Measurements from ENCODE around the gene FBLN2.

Gene FBLN2

DNA sequence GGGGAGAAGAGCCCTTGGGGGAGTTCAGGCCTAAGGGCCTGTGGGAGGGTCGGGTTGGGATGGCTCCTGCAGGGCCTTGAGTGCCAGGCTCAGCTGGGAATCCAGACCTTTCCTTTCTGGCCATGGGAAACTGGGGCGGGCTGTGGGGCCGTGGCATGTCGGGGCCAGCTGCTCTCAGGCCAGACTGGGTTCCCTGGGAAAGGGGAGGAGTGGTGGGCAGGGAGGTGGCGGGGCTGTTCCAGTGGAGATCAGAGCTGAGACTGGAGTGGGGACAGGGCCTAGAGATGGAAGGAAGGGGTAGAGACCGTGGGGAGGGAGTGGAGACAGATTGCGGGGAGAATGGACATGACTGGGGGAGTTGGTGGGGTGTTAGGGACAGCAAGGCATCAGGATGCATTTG lies 20.3 kb downstream of the FBLN2 start:
- no peak for DNase-seq

DNA sequence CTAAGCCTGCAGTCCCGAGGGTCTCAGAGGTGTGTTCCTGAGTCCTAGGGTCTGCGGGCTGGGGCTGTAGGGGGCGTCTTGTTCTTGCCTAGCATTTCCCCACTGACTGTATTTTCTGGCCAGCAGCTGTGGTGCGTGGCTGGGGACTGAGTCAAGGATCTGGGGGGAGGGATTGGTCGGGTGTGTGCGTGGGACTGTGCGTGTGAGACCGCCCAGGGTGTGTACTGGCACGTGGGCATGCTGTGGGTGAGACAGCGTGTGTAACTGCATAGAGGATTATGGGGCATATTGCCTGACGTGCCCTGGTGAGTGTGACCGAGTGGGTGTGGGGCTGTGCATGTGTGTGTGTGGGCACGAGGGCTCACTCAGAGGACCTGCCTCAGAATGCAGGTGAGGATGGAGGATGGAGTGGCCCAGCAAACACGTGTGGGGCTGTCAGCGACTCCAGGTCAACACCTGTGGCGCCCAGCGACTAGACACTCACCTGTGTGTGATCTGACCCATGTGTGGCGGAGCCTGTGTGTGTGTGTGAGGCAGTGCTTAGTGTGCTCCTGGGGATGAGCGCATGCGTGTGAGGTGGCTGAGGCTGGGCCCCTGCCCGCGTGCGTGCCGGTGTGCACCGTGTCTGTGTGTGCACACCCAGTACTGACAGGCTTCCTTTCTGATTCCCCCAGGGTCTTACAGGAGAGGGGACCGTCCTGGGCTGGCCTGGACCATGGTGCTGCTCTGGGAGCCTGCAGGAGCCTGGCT lies 20.9 kb downstream of the FBLN2 start:
- no peak for DNase-seq

DNA sequence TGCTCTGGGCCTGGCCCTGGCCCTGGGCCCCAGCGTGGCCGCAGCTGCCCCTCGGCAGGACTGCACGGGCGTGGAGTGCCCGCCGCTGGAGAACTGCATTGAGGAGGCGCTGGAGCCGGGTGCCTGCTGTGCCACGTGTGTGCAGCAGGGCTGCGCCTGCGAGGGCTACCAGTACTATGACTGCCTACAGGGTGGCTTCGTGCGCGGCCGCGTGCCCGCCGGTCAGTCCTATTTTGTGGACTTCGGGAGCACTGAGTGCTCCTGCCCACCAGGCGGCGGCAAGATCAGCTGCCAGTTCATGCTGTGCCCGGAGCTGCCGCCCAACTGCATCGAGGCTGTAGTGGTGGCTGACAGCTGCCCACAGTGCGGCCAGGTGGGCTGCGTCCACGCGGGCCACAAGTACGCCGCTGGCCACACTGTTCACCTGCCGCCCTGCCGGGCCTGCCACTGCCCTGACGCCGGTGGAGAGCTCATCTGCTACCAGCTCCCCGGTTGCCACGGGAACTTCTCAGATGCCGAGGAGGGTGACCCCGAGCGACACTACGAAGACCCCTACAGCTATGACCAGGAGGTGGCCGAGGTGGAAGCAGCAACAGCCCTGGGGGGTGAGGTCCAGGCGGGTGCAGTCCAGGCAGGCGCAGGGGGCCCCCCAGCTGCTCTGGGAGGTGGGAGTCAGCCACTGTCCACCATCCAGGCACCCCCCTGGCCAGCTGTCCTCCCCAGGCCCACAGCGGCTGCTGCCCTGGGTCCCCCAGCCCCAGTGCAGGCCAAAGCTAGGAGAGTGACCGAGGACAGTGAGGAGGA lies 21.7 kb downstream of the FBLN2 start:
- DNase-seq = no peak

DNA sequence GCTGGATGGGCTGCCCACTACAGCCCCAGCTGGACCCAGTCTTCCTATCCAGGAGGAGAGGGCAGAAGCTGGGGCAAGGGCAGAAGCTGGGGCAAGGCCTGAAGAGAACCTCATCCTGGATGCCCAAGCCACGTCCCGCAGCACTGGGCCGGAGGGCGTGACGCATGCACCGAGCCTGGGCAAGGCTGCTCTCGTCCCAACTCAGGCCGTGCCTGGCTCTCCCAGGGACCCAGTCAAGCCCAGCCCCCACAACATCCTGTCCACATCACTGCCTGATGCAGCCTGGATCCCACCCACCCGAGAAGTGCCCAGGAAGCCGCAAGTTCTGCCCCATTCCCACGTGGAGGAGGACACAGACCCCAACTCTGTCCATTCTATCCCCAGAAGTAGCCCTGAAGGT lies 22.3 kb downstream of the FBLN2 start:
- DNase-seq = no peak

DNA sequence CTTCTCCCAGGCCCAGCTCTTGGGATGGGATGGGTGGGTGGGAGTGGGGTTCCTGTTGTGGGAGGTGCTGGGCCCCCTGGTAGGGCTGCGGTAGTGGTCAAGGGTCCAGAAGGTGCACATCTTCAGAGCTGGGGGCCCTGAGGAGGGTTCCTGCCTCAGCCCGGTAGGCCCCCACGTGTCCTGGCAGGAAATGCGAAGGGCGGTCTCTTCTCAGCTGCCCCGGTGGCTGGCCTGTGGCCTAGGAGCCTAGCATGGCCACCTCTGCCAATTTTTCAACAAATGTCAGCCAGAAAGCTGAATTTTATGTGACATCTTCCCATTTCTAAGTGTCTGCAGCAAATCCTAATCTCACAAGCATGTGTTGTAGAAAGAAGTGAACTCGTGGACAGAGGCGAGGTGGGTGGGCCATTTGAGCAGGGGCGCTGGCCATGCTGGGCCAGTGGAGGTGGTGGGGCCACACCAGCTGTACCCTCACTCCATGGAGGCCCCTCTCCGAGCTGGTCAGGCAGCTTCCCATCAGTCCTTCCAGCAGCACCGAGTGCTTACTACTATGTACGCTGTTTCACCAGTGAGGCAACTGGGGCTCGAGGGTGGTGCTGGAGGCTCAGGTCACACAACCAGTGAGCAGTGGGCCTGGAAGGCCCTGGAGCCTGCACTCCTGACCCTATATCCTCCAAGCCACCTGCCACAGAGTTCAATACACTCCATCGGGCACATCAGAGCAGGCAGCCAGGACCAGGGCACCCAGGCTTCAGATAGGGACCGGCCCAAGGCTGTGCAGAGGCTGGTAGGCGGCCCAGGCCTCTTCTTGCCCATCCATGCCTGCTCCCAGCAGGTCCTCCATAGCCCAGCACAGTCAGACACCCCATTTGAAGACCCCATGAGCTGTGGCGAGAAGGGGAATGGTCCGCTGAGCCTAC lies 23.2 kb downstream of the FBLN2 start:
- no peak for DNase-seq

- no peak for DNase-seq
These were observed 24.1 kb downstream of the FBLN2 start for GRCh38 chr3:13572926-13573623.

GRCh38 chr3:13574083-13574797 lies 25.3 kb downstream of the FBLN2 start:
- no peak for DNase-seq

- no peak for DNase-seq
These were observed 26.0 kb downstream of the FBLN2 start for GRCh38 chr3:13574798-13575451.

DNA sequence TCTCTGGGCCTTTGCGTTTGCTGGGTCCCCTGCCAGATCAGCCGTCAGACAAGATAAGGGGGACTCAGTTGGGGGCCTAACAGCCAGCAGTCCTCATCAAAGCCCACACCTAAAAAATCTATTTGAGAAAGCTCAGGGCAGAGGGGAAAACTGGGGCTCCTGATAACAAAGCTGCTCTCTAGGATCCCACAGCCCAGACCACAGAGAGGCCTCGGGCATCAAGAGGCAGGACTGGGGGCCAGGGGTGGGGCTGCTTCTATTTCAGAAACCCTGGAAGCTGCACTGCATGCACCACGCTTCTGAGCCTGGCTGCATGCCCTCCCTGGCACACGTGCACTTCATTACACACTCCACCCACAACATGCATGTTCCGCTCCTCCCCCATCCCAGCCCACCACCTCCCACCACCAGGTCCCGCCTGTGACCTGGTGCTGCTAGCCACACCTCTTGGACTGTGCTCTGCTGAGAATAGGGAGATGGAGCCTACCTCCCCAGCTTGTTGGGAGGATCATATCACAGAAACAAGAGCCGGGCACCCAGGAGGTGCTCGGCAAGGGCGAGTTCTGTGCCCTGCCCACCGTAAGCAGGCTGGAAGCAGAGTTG lies 26.6 kb downstream of the FBLN2 start:
- no peak for DNase-seq

GRCh38 chr3:13577181-13578121 lies 28.5 kb downstream of the FBLN2 start:
- no peak for DNase-seq

DNA sequence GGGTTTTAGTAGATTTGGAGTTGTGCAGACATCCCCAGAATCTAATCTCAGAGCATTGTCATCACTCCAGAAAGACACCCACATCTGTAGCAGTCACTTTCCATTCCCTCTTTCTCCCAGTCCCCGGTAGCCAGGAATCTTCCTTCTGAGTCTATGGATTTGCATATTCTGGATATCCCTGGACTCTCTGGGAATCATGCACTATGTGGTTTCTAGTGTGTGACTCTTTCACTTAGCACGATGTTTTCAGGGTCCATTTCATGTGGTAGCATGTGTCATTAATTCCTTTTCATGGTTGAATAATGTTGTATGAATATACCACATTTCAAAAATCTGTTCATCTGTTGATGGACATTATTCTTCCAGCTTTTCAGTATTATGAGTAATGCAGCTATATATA lies 29.3 kb downstream of the FBLN2 start:
- no peak for DNase-seq

DNA sequence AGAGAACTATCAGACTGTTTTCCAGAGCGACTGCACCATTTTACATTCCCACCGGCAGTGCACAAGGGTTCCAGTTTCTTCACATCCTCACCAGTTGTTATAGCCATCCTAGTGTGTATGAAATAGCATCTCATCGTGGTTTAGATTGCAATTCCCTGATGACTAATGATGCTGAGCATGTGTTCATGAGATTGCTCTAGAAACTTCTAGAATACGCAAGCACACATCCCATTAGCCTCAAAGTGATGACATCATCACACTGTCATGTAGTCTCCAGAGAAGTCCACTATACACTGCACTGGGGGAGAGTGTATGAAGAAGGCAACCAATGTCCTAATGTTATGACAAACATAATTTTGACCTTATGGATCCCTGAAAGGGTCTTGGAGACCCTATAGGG lies 30.1 kb downstream of the FBLN2 start:
- DNase-seq = no peak

DNA sequence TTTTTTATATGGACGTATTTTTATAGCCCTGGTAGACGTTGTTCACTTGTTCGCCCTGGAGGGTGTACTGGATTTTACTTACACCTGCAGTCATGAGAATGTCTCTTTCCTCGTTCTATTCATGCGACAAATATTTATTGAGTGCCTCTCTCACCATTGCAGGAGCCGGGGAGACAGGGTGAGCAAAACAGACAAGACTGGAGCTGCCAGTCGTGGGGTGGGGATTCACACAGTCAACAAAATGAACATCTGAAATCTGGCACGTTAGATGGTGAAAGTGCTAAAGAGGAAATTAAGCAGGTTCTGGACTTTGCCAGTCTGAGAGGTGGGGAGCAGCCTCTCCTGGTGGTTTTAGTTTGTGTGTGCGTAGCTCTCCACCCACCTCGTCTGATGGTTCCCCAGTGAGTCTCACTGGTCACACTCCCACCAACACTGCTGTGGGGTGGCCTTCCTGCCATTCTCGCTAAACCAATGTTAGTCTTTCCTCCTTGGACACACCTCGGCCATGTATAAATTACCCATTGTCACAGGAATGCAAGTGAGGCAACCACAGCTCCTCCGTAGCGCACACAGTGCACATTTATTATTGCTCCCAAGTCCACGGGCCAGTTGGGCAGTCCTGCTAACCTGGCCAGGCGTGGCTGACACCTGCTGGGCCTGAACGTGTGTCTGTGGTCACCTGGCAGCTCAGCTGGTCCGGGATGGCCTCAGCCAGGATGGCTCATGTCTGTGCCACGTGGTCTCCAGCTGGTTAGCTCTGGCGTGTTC lies 31.5 kb downstream of the FBLN2 start:
- DNase-seq = no peak

DNA sequence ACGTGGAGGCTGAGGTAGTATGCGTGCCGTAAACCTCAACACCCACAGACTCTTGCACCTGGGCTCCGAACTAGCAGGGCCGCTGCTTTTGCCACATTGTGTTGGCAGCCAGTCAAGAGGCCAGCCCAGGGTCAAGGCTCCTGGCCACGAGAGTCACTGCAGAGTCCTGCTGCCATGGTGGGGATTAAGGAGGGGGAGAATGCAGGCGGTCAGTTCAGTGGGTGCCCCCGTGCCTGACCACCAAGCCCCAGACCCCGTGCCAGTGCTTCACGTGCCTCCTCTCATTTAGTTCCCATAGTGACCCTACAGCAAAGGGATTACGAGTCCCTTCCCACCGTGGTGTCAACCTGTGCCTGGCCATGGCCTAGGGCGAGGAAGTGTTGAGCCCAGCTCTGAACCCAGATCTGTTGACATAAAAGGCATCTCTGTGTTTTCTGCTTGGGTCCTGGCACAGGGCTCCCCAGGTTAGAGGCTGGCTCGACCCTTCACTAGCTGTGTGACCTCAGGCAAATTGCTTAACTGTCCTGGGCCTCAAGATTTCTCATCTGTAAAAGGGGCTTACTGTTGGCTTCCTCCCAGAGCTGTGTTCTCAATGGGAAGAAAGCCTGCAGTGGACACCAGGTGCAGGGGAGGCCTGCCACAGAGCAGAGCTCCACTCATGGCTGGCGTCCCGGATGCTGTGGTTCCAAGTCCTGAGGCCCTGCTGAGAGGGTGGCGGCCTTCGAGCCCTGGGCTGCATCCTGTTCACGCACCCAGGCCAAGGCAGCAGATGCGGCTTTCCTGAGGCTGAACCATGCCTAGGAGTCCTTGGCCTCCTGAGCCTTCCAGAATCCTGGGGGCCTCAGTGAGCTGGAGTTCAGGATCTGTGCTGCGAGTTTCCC lies 32.8 kb downstream of the FBLN2 start:
- no peak for DNase-seq

DNA sequence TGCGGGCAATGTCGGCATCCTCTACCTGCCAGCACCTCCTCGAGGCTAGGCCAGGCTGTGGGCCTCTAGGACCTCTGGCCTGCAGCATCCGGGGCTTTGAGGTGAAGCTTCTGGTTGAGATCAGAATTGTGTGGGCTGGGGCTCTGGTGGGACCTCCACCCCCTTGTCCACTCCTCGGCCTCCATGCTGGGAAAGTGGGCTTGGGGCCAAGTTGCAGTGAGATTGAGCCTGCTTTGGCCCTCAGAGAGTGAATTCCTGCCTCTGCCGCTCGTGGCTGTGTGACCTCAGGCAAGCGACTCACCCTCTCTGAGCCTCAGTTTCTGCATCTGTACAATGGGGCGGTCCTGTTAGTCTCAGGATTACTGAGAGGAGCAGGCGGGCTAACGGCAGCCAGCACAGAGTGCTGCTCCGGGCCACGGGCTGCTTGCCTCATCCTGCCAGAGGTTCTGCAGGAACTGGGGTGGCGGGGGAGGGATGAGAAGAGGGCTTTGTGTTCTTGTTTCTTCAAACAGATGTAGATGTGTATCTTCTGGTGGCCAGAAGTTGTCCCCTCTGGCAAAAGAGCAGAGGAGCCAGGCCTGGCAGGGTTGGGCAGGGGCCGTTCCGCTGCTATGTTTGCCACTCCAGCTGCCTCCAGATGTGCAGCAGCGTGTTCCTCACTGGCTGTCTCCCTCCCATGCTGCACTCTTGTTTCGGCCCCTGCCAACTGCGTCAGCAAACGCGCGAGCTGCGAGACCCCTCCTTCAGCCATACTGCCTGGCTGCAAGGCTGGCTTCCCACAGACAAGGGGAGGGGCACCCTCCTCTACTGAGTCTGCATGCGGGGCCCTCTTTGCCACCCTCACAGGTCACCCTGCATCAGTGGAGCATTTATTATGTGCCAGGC lies 33.7 kb downstream of the FBLN2 start:
- no peak for DNase-seq

DNA sequence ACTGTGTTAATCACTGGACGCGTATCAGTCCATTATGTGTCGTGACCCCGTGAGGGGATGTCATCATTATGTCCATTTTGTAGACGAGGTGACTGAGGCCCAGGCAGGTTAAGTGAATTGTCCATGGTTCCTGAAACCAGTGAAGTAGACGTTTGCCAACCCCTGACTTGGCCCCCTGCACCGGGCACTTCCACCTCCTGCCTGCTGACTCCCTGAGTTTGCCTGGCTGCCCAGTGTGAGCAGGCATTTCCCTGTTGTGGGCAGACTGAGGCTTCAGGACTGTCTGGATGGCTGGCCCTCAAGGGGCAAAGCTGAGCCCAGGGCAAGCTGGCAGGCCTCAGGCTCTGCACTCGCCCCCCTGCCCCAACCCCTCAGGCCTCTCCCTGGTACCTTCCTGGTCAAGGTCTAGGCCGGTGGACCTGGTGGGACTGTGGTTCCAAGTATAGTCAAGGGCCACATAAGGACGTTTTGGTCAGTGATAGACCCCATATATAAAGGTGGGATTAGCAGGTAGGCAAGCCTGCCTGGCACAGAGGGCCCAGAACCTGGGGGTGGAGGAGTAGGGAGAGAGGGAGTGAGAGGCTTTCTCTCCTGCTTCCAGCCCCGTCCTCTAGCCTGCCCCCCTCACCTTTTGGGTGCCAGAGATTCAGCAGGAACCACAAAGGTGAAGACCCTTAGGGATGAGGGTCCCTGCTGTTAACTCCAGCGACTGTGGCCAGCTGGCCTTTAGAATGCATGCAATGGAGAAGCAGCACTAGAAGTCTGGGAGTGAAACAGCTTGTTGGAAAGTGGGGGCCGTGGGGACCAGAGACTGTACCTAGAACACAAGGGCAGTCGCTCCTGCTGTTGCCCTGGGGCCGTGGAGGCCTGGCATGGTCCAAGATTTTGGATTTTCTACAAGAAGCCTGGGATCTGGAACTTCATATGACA lies 34.6 kb downstream of the FBLN2 start:
- no peak for DNase-seq
